HG03521 (cell line): ENCODE measurements around the gene ALDH1A3.

ENCODE experiments used
- ATAC-seq: cut with Tn5 transposase; IDR thresholded peaks from one replicate; pipeline ENCODE4 v1.9.1; 2021; ENCODE audit warnings: mild to moderate bottlenecking, moderate library complexity; ENCODE audit not compliant: unreplicated experiment

The ALDH1A3 gene

GRCh38 chr15:100900795-100901169 lies 21.2 kb downstream of the ALDH1A3 start:
- no peak for ATAC-seq

- no peak for ATAC-seq
Observed at GRCh38 chr15:100901296-100901695, 21.7 kb downstream of the ALDH1A3 start.

GRCh38 chr15:100901702-100902435 lies 22.2 kb downstream of the ALDH1A3 start:
- no peak for ATAC-seq

- ATAC-seq = no peak
Observed at GRCh38 chr15:100902436-100903167, 23.0 kb downstream of the ALDH1A3 start.

GRCh38 chr15:100903168-100903554 lies 23.5 kb downstream of the ALDH1A3 start:
- ATAC-seq = no peak

- no peak for ATAC-seq
Observed at GRCh38 chr15:100905850-100906249, 26.2 kb downstream of the ALDH1A3 start.

GRCh38 chr15:100908466-100908865 lies 28.8 kb downstream of the ALDH1A3 start:
- ATAC-seq = no peak

- ATAC-seq = no peak
Observed at GRCh38 chr15:100909565-100909964, 29.9 kb downstream of the ALDH1A3 start.

GRCh38 chr15:100909989-100910955 lies 30.6 kb downstream of the ALDH1A3 start:
- ATAC-seq = no peak

- no peak for ATAC-seq
Observed at GRCh38 chr15:100911086-100911485, 31.5 kb downstream of the ALDH1A3 start.

- no peak for ATAC-seq
Observed at GRCh38 chr15:100913961-100914360, 34.3 kb downstream of the ALDH1A3 start.

GRCh38 chr15:100914876-100915275 lies 35.2 kb downstream of the ALDH1A3 start:
- ATAC-seq = no peak

- ATAC-seq = peak; percentile 64
Observed at GRCh38 chr15:100918034-100918689, 38.5 kb downstream of the ALDH1A3 start.

- ATAC-seq = peak; percentile 6
Observed at GRCh38 chr15:100918690-100919480, 39.3 kb downstream of the ALDH1A3 start, which contains the start of gene LRRK1. TSS of gene LRRK1 (plus strand) at chr15:100919357. CDS start at chr15:100924633, 5,276 bp downstream.

- peak; percentile 27 for ATAC-seq
Observed at GRCh38 chr15:100919481-100920405, 40.1 kb downstream of the ALDH1A3 start.

GRCh38 chr15:100920516-100921135 lies 41.0 kb downstream of the ALDH1A3 start:
- ATAC-seq = no peak

- no peak for ATAC-seq
Observed at GRCh38 chr15:100922192-100923040, 42.8 kb downstream of the ALDH1A3 start.
